HPDE6-E6E7 (cell line): Measurements from ENCODE around the gene NKAP.
"Not testable (repeated sequence)": the region's sequence is repeated elsewhere in the genome, so short reads cannot be mapped to it uniquely, and the experiment has no call there.

Experiments
- DNase-seq: peaks from one replicate; pipeline ENCODE4 v3.0.0; 2011; ENCODE audit warnings: missing footprints; ENCODE audit errors: extremely low spot score

Gene NKAP

DNA sequence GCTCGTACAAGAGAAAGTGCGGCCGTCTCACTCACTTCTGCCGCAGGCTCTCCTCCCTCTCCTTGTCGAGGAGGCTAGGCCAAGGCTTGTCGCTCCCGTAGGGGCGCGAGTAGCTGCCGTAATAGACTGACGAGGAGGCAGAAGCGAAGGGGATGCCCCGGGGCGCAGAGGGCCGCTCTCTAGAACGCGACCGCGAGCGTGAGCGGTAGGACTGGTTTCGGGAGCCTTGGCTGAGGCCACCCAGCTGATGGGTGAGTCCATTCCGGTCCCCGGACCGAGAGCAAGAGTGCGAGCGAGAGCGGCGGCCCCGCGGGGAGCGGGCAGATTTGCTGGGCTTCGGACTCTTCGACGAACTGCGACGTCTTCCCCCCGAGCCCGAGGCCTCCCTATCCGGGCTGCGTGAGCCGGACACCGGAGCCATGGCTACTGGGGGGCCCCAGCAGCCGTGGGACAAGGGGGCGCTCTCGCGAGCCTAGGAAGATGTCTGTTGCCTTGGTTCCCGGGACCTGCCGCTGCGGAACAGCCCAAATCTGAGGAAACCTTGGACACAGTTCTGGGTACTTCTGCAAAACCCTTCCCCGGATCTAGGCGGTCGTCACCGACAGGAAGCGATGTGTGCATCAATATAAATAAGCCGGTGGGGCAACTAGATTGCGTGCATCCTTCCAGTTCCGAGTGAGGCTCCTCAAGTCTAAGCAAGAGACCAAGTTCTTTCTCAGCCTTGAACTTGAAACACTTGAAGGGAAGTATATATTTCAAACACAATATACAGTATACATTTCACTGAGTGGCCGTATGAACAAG, at the start of gene NKAP:
Gene NKAP, minus strand, starts transcription at position 567 of the 804 bp plus-strand sequence. Its CDS starts 146 bp downstream, at position 421.
- DNase-seq, result peak; percentile 60

DNA sequence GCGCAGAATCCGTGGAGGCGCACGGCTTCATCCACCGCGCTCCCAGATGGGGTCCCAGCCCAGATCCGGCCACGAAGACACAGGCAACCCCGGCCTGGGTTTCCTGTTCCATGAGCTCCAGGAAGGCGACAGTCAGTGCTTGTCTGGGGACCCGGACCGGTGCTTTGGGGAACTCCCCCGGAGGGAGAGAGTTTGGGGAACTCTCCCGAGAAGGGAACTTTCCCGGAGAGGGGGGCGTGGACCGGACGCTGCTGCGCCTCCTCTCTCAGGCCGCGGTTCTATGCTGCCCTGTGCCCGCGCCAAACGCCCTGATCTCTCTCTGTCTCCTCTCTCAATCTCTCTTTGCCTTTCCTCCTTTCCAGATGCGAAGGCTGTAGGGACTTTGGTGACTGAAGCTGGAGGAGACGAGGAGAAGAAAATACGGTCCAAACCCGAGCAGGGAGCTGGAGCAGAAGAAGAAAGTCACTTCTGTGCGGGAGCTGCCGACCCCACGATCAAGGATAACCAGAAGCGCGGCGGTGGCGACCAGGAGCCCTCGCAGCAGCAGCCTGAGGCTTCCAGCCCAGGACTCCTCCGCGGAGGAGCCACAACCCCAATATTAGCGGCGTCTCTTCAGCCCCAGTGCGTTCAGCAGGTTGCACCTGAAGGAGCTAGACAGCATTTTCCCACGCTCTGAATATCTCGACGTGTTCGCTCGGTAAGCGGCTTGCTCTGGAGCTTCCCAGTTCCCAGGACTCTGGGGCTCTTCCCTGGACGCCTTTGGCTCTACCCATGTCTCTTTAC, 47.6 kb upstream of the NKAP start:
- no peak for DNase-seq

DNA sequence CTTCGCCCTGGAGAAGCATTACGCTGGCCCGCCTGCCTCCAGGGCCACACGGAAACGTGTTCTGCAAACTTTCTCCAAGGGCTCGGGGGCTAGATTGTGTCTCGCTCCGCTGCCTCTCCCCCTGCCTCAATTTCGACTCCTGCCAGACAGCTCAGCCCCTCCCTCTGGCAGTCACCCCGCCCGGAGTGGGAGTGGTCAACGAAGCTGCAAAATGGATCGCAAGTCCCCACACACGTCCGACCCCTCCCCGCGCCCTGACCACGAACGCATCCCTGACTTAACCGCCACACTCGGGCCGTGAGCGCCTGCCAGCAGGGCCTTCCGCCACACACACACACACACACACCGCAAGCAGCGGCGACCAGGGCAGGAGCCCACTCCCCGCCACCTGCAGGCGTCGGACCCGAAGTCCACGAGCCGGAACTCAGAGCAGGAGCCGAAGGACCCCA, 47.0 kb upstream of the NKAP start:
- DNase-seq, result no peak

GRCh38 chrX:119989905-119990555, 46.5 kb upstream of the NKAP start:
- no peak for DNase-seq

DNA sequence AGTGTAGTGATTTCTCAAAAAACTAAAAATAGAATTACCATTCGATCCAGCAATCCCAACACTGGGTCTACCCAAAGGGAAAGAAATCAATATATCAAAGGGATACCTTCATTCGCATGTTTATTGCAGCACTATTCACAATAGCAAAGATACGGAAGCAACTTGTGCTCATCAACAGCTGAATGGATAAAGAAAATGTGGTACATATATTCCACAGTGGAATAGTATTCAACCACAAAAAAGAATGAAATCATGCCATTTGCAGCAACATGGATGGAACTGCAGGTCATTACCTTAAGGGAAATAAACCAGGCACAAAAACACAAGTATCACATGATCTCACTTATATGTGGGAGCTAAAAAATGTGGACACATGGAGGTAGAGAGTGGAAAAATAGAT, 42.7 kb upstream of the NKAP start:
- DNase-seq, result no peak

- no peak for DNase-seq
Observed at GRCh38 chrX:119984652-119985051, 41.1 kb upstream of the NKAP start.

DNA sequence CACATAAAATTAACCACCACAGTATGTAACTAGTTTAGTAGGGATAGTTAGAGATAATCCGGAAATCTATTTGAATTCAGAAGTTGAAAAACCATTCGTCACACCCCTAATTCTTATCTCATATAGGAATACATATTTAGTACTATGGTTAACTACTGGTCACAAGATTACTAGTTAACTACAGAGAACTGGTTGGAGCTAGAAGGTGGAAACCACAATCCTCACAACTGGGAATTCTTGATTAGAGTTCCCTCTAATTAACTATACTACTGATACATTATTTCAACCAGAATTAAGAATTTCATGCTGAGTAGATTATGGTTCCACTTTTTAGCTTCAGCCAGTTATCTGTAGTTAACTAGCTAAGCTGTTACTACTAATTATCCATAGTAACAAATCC, 39.9 kb upstream of the NKAP start:
- no peak for DNase-seq

- no peak for DNase-seq
Observed at GRCh38 chrX:119982145-119982544, 38.6 kb upstream of the NKAP start.

DNA sequence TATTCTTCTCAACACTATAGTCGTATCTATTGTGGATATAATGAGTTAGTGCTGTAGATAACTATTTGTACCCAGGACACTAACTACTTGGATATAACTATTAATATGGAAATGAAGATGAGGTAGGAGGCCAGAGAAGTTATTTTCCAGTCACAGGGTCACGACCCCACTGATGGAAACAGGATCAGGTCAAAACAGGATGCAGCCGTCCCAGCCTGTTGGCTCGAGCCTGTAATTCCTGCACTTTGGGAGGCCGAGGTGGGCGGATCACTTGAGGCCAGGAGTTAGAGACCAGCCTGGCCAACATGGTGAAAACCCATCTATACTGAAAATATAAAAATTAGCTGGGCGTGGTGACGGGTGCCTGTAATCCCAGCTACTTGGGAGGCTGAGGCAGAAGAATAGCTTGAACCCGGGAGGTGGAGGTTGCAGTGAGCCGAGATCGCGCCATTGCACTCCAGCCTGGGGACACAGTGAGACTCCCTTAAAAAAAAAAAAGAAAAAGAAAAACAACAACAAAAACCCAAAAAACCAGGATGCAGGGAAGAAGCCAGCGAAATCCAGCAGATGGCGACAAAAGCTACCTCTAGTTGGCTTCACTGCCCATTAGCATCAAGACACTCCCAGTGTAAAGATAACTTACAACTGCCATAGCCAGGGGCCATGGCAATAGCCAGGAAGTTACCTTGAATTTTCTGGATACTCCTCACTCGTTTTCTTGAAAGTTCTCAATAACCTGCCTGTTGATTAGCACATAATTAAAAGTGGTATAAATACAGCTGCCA, 37.9 kb upstream of the NKAP start:
- DNase-seq, result no peak

DNA sequence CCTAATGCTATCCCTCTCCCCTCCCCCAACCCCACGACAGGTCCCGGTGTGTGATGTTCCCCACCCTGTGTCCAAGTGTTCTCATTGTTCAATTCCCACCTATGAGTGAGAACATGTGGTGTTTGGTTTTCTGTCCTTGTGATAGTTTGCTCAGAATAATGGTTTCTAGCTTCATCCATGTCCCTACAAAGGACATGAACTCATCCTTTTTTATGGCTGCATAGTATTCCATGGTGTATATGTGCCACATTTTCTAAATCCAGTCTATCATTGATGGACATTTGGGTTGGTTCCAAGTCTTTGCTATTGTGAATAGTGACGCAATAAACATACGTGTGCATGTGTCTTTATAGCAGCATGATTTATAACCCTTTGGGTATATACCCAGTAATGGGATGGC, 33.6 kb upstream of the NKAP start:
- DNase-seq, result not testable (repeated sequence)

- DNase-seq, result no peak
Observed at GRCh38 chrX:119971184-119971583, 27.6 kb upstream of the NKAP start.

- DNase-seq, result no peak
Observed at GRCh38 chrX:119970574-119970973, 27.0 kb upstream of the NKAP start.

DNA sequence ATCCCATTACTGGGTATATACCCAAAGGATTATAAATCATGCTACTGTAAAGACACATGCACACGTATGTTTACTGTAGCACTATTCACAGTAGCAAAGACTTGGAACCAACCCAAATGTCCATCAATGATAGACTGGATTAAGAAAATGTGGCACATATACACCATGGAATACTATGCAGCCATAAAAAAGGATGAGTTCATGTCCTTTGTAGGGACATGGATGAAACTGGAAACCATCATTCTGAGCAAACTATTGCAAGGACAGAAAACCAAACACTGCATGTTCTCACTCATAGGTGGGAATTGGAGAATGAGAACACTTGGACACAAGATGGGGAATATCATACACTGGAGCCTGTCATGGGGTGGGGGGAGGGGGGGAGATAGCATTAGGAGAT, 23.3 kb upstream of the NKAP start:
- not testable (repeated sequence) for DNase-seq

- no peak for DNase-seq
Observed at GRCh38 chrX:119960625-119961024, 17.1 kb upstream of the NKAP start.

- DNase-seq, result not testable (repeated sequence)
Observed at GRCh38 chrX:119955807-119956570, 12.4 kb upstream of the NKAP start.

DNA sequence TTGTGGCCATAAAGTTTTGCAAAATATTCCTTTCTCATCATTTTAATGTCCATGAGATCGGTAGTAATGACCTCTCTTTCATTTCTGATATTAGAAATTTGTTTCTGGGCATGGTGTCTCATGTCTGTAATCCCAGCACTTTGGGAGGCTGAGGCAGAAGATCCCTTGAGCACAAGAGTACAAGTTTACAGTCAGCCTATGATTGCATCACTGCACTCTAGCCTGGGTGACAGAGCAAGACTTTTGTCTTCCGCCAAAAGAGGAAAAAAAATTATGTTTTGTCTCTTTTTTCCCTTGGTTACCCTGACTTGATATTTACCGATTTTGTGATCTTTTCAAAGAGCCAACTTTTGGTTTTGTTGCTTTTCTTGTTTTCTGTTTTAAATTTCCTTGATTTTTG, 10.8 kb upstream of the NKAP start:
- DNase-seq, result no peak

DNA sequence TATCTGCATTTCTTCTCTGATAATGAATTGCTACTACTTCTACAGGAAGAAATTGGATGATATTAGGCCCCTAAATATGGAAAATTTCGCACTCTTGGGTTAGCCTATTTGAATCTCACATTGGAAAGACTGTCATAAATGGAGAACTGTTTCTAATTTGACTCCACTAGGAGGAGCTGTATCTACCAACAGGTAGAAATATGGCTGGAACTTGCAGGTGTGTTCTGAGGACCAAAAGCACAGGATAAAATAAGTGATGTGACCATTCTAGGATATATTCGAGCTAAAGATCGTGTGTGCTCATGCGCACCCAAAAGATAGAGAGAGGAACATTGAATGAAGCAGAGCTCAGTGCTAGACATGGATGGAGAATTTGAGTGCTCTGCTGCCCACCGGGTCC, 4.8 kb upstream of the NKAP start:
- no peak for DNase-seq

DNA sequence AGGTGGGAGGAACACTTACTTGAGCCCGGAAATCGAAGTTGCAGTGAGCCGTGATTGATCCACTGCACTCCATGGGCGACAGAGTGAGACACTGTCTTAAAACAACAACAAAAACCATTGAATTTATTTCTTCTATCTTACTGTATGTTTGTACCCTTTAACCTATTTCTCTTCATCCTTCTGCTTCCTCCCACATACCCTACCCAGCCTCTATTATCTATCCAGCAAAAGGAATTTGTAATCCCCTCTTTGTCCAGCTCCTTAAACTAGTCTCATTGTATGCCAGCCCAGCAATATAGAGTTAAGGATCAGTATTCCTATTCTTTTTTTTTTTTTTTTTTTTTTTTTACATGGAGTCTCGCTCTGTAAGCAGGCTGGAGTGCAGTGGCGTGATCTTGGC, 1.9 kb upstream of the NKAP start:
- DNase-seq, result no peak

GRCh38 chrX:119942831-119943184, 743 bp downstream of the NKAP start:
- no peak for DNase-seq

DNA sequence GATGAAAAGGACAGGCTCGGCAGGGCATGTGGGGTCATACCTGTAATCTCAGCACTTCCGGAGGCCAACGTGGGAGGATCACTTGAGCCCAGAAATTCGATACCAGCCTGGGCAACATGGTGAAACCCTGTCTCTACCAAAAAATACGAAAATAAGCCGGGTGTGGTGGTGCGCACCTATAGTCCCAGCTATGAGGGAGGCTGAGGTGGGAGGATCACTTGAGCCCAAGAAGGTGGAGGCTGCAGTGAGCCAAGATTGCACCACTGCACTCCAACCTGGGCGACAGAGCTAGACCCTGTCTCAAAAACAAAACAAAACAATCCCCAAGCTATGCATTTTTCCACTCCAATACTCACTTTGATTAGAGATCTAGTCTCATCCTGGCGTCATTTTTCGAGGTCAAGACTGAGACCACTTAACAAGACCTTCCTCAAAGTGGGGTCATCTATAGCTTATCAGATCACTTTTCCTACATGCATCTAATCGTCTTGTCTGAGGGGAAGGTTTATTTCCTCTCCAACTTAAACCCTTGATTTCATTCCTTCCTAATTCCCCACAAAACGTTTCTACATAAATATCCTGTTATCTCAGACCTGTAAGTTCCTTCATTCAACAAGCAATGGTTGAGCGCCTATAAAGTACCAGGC, 1.3 kb downstream of the NKAP start:
- DNase-seq, result no peak

- DNase-seq, result no peak
Observed at GRCh38 chrX:119941336-119941735, 2.2 kb downstream of the NKAP start.
